DMS79 treated with DMSO at 0.1 percent for 48 hours (cell line): ENCODE data around the gene ERICH4.

Source experiments
- DNase-seq: peaks from one replicate; lab custom pipeline; 2025; lab: John Stamatoyannopoulos, UW

The ERICH4 gene

GRCh38 chr19:41414461-41414860, 28.5 kb upstream of the ERICH4 start:
- DNase-seq: peak; percentile 53

GRCh38 chr19:41415154-41415571, 27.8 kb upstream of the ERICH4 start:
- peak; percentile 98 for DNase-seq

- DNase-seq: peak; percentile 9
Observed at GRCh38 chr19:41416194-41416674, 26.7 kb upstream of the ERICH4 start.

- DNase-seq: no peak
Observed at GRCh38 chr19:41420101-41420880, 22.7 kb upstream of the ERICH4 start.

- DNase-seq: peak; percentile 58
Observed at GRCh38 chr19:41421314-41421713, 21.6 kb upstream of the ERICH4 start.

- DNase-seq: no peak
Observed at GRCh38 chr19:41421973-41422372, 21.0 kb upstream of the ERICH4 start.

- DNase-seq: no peak
Observed at GRCh38 chr19:41422456-41422855, 20.5 kb upstream of the ERICH4 start.

GRCh38 chr19:41422955-41423354, 20.0 kb upstream of the ERICH4 start:
- no peak for DNase-seq

- no peak for DNase-seq
Observed at GRCh38 chr19:41424335-41425173, 18.4 kb upstream of the ERICH4 start.

GRCh38 chr19:41425174-41426115, 17.5 kb upstream of the ERICH4 start:
- no peak for DNase-seq

- DNase-seq: no peak
Observed at GRCh38 chr19:41426116-41426841, 16.7 kb upstream of the ERICH4 start.

GRCh38 chr19:41426952-41427646, 15.9 kb upstream of the ERICH4 start, which contains the start of gene B3GNT8:
B3GNT8 (minus strand) TSS chr19:41427374; CDS start chr19:41426778, 596 bp downstream.
- DNase-seq: peak; percentile 78

GRCh38 chr19:41427647-41428480, 15.1 kb upstream of the ERICH4 start:
- peak; percentile 80 for DNase-seq

GRCh38 chr19:41428481-41428859, 14.5 kb upstream of the ERICH4 start:
- DNase-seq: no peak

GRCh38 chr19:41430922-41431321, 12.0 kb upstream of the ERICH4 start:
- DNase-seq: peak; percentile 65

- DNase-seq: peak; percentile 10
Observed at GRCh38 chr19:41431426-41432386, 11.2 kb upstream of the ERICH4 start.

- no peak for DNase-seq
Observed at GRCh38 chr19:41433171-41433570, 9.8 kb upstream of the ERICH4 start.

- DNase-seq: no peak
Observed at GRCh38 chr19:41434450-41434849, 8.5 kb upstream of the ERICH4 start.
